GM10248 (cell line): ENCODE measurements around the gene SLC22A23.

Source experiments
- CTCF ChIA-PET: fragments of 300-600 bp; sonication (Branson Sonifier 250); formaldehyde crosslinking; extraction: SDS; loops from one replicate; lab custom pipeline; 2021; ENCODE audit warnings: antibody characterized with exemption; lab: Yijun Ruan, JAX
- POLR2A ChIA-PET: fragments of 350-650 bp; sonication (Branson Sonifier 250); formaldehyde crosslinking; extraction: SDS; loops from one replicate; lab custom pipeline; 2020; ENCODE audit warnings: antibody characterized with exemption; lab: Yijun Ruan, JAX
- DNase-seq: peaks from one replicate; pipeline ENCODE4 v3.0.0; 2012; ENCODE audit errors: extremely low spot score
- CTCF ChIP-seq: IDR thresholded peaks from 2 replicates; pipeline ENCODE4 v1.5.1; 2012; ENCODE audit warnings: mild to moderate bottlenecking, low read depth; ENCODE audit errors: extremely low read depth, missing control alignments, control extremely low read depth

SLC22A23 gene

GRCh38 chr6:3340358-3340802, 116.5 kb downstream of the SLC22A23 start:
- DNase-seq = no peak

GRCh38 chr6:3339811-3340210, 117.0 kb downstream of the SLC22A23 start:
- TF ChIP-seq CTCF = no peak
- CTCF ChIA-PET = interaction anchor here (1.0 to 2.1 kb wide), 4 partner anchors 9 to 19 kb away, joined by 3 to 9 read pairs (median 6); no protein-coding TSS in a partner anchor
- DNase-seq = no peak
- POLR2A ChIA-PET = no interaction called here

More at GRCh38 chr6:3340358-3340802, 116.5 kb downstream of the SLC22A23 start:
- CTCF ChIA-PET = interaction anchor here (1.0 to 1.2 kb wide), 3 partner anchors 10 to 84 kb away, joined by 3 to 4 read pairs (median 3); no protein-coding TSS in a partner anchor
- TF ChIP-seq CTCF = no peak
- POLR2A ChIA-PET = no interaction called here

GRCh38 chr6:3337521-3338350, 119.1 kb downstream of the SLC22A23 start:
- DNase-seq = peak; percentile 52
- CTCF ChIA-PET = interaction anchor here (1.3 to 5.2 kb wide), 10 partner anchors 9 to 86 kb away, joined by 3 to 17 read pairs (median 6); no protein-coding TSS in a partner anchor
- peak; percentile 1 for TF ChIP-seq CTCF
- POLR2A ChIA-PET = no interaction called here

- CTCF ChIA-PET = interaction anchor here (0.7 to 5.2 kb wide), 9 partner anchors 9 to 86 kb away, joined by 3 to 17 read pairs (median 4); no protein-coding TSS in a partner anchor
- POLR2A ChIA-PET = interaction anchor here (0.7 kb wide), 1 partner anchor 1450 kb away, joined by 3 read pairs; no protein-coding TSS in a partner anchor
- TF ChIP-seq CTCF = no peak
- no peak for DNase-seq
Observed at GRCh38 chr6:3336859-3337515, 119.9 kb downstream of the SLC22A23 start.

GRCh38 chr6:3336066-3336786, 120.6 kb downstream of the SLC22A23 start:
- POLR2A ChIA-PET = interaction anchor here (0.7 kb wide), 1 partner anchor 1451 kb away, joined by 3 read pairs; no protein-coding TSS in a partner anchor
- DNase-seq = no peak
- CTCF ChIA-PET = interaction anchor here (0.7 to 5.2 kb wide), 8 partner anchors 9 to 75 kb away, joined by 3 to 17 read pairs (median 4); no protein-coding TSS in a partner anchor
- TF ChIP-seq CTCF = no peak
